Activated CD4-positive, alpha-beta memory T cell treated with anti-CD3 and anti-CD28 coated beads for 36 hours (primary cell): ENCODE results near the gene ZFP1. TPM values are rescaled to one million over a fixed set of nuclear protein-coding genes. Genes with fewer than 3 reads are reported as not detected.
"Not testable (repeated sequence)": the region's sequence is repeated elsewhere in the genome, so short reads cannot be mapped to it uniquely, and the experiment has no call there.

Experiments used
- CTCF ChIA-PET: fragments of 350-600 bp; sonication (Branson Sonifier 250); formaldehyde crosslinking; loops from one replicate; lab custom pipeline; 2021; ENCODE audit warnings: antibody characterized with exemption, inconsistent platforms; lab: Charles Lee
- POLR2A ChIA-PET: fragments of 350-600 bp; sonication (Branson Sonifier 250); formaldehyde crosslinking; loops from one replicate; lab custom pipeline; 2021; ENCODE audit warnings: antibody characterized with exemption; lab: Charles Lee
- DNase-seq: peaks from one replicate; pipeline ENCODE4 v3.0.0-alpha.2; 2020
- H3K27ac Mint-ChIP-seq: one replicate; pipeline ENCODE4 v1.8.0; 2021; ENCODE audit warnings: mixed read lengths
- H3K27me3 Mint-ChIP-seq: one replicate; pipeline ENCODE4 v1.8.0; 2021; ENCODE audit warnings: mixed read lengths
- H3K36me3 Mint-ChIP-seq: one replicate; pipeline ENCODE4 v1.8.0; 2021; ENCODE audit warnings: mixed read lengths
- H3K4me1 Mint-ChIP-seq: one replicate; pipeline ENCODE4 v1.8.0; 2021; ENCODE audit warnings: low read depth, mixed read lengths
- H3K4me3 Mint-ChIP-seq: one replicate; pipeline ENCODE4 v1.8.0; 2021; ENCODE audit warnings: mild to moderate bottlenecking, mixed read lengths
- H3K9me3 Mint-ChIP-seq: one replicate; pipeline ENCODE4 v1.8.0; 2021; ENCODE audit warnings: mixed read lengths
- intact Hi-C: fragments of 100-400 bp; cut with micrococcal nuclease; formaldehyde crosslinking; loops from one replicate; pipeline ENCODE4 v1.15.1; 2023
- total RNA-seq, 2 experiments: library from RNA; stranded (reverse); gene quantifications; one replicate each; pipeline ENCODE4 v1.2.3, GENCODE V29; 2021

Gene ZFP1
- total RNA-seq, 2 experiments from 2014 or later, result 17.2 to 19.4 TPM

DNA sequence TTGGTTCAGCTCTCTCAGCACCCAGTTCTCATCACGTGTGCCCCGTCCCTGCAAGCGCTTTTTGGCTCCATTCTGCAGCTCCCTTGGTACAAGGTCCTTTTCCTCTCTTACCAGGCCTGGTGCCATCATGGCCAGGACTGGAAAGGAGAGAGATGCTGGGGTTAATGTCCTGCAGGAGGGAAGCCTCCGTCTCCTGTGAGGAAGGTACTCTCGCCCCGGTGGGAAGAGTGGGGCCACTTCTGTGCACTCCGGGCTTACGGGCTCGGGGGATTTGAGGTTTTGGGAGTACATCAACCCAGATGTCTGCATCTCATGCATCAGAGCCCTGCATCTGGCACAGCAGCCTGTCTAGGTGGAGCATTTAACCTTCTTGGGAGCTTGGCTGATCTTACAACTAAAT lies 48.5 kb downstream of the ZFP1 start:
- no peaks in the 10 kb centered on the region for H3K9me3 Mint-ChIP-seq

DNA sequence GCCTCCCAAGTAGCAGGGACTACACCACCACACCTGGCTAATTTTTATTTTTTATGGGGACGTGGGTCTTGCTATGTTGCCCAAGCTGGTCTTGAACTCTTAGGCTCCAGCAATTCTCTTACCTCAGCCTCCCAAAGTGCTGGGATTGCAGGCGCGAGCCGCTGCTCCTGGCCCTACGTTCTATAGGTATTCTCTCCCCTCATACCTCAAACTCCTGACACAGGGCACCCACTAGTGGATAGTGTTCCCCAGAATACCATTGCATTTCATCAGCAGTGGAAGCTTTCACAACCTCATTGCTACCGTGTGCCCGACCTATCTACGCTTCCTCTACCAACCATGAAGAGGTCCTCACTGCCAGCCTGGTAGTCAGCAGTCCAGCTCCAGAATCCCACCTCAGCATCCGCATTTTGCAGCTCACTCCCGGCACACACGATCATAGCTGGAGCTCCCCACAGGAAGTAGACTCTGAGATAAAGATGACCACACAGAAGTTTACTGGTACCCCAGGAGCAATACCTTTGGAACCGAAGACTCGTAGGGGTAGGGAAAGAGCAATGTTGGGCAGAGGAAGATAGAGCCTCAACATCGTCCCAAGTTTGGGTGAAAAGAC lies 49.3 kb downstream of the ZFP1 start:
- no peak overlapping the region for H3K4me3 Mint-ChIP-seq
- POLR2A ChIA-PET, result no interaction called here
- no peak for DNase-seq

More for the DNA sequence above, 48.5 kb downstream of the ZFP1 start:
- CTCF ChIA-PET, result interaction anchor here (1.0 to 1.8 kb wide), 2 partner anchors 37 to 189 kb away, joined by 7 to 12 read pairs; no protein-coding TSS in a partner anchor
- peaks cover 13% of the 10 kb centered on the region for H3K27me3 Mint-ChIP-seq
- no peaks in the 10 kb centered on the region for H3K36me3 Mint-ChIP-seq
- POLR2A ChIA-PET, result no interaction called here
- no peak overlapping the region for H3K27ac Mint-ChIP-seq
- H3K4me1 Mint-ChIP-seq, result peaks cover 9% of the 10 kb centered on the region
- no peak for DNase-seq
- H3K4me3 Mint-ChIP-seq, result no peak overlapping the region
- intact Hi-C loops, result no loop called here

DNA sequence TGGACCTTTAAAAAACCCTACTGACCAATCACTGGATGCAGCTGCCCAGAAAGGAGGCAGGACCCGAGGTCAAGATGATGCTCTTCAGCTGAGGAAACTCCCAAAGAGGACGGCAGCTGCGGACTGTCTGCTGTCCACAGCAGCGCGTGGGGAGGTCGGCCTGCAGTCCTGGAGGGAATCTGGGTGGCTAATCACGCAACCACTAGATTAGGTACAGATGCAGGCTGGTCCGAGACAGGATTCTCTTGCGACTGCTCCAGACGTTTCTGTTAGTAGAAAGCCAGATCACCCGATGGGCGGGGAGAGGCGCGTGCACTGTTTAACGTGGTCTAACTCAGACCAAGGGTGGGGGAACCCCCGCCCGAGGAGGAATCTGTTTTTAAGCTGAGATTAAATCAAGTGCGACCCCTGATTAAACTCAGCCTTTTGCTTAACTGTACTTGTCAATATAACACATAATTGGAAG lies 49.8 kb downstream of the ZFP1 start:
- POLR2A ChIA-PET, result no interaction called here
- Mint-ChIP-seq H3K9me3 (no peaks in the 10 kb centered on the region), H3K4me1 (peaks cover 9% of the 10 kb centered on the region), H3K4me3 (no peak overlapping the region), H3K36me3 (no peaks in the 10 kb centered on the region), H3K27me3 (peaks cover 13% of the 10 kb centered on the region), H3K27ac (no peak overlapping the region)
- intact Hi-C loops, result loop anchor here (2.0 kb wide), 1 partner anchor 23 kb away; no protein-coding TSS in a partner anchor
- no peak for DNase-seq
- CTCF ChIA-PET, result interaction anchor here (0.5 to 4.2 kb wide), 18 partner anchors 8 to 1974 kb away, joined by 3 to 56 read pairs (median 10); partner anchors contain the start of genes CTRB1 and WDR59

More for the DNA sequence above, 49.3 kb downstream of the ZFP1 start:
- CTCF ChIA-PET, result interaction anchor here (0.5 to 4.2 kb wide), 11 partner anchors 8 to 1974 kb away, joined by 3 to 32 read pairs (median 10); partner anchors contain the start of gene CTRB1
- peaks cover 9% of the 10 kb centered on the region for H3K4me1 Mint-ChIP-seq
- H3K27ac Mint-ChIP-seq, result no peak overlapping the region
- H3K36me3 Mint-ChIP-seq, result no peaks in the 10 kb centered on the region
- no peaks in the 10 kb centered on the region for H3K9me3 Mint-ChIP-seq
- intact Hi-C loops, result loop anchor here (2.0 kb wide), 1 partner anchor 23 kb away; no protein-coding TSS in a partner anchor
- H3K27me3 Mint-ChIP-seq, result peaks cover 13% of the 10 kb centered on the region

DNA sequence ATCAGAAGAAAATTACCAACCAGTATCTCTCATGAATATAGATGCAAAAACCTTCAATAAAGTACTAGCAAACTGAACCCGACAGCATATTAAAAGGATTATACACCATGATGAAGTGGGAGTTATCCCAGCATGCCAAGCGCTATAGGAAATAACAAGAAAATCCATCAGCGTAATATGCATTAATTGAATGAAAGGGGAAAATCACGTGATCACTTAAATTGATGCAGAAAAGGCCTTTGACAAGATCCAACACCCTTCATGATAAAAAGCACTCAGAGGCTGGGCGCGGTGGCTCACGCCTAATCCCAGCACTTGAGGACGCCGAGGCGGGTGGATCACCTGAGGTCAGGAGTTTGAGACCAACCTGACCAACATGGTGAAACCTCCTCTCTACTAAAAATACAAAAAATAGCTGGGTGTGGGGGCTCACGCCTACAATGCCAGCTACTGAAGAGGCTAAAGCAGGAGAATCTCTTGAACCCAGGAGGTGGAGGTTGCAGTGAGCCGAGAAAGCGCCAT lies 53.8 kb downstream of the ZFP1 start:
- no peak for DNase-seq
- ChIA-PET CTCF (interaction anchor here (1.4 to 3.1 kb wide), 2 partner anchors 32 to 183 kb away, joined by 5 to 45 read pairs; no protein-coding TSS in a partner anchor), POLR2A (no interaction called here)
- intact Hi-C loops, result no loop called here
- Mint-ChIP-seq H3K9me3 (no peaks in the 10 kb centered on the region), H3K4me1 (peaks cover 9% of the 10 kb centered on the region), H3K4me3 (no peak overlapping the region), H3K27me3 (peaks cover 10% of the 10 kb centered on the region), H3K27ac (no peak overlapping the region), H3K36me3 (no peaks in the 10 kb centered on the region)

DNA sequence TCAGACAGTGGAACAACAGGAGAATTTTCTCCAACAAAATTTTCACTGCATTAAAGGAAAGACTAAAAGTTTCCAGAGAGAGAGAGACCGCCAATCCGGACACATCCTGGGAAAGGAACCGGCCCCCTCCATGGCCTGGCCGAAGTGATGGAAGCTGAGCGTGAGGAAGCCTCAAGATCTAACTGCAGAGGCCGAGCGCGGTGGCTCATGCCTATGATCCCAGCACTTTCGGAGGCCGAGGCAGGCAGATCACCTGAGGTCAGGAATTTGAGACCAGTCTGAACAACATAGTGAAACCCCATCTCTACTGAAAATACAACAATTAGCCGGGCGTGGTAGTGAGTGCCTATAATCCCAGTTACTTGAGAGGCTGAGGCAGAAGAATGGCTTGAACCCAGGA lies 54.8 kb downstream of the ZFP1 start:
- intact Hi-C loops, result no loop called here
- H3K36me3 Mint-ChIP-seq, result no peaks in the 10 kb centered on the region
- H3K27me3 Mint-ChIP-seq, result peaks cover 4% of the 10 kb centered on the region
- ChIA-PET CTCF (no interaction called here), POLR2A (no interaction called here)
- H3K27ac Mint-ChIP-seq, result no peak overlapping the region
- no peak for DNase-seq
- peaks cover 9% of the 10 kb centered on the region for H3K4me1 Mint-ChIP-seq
- H3K4me3 Mint-ChIP-seq, result no peak overlapping the region
- H3K9me3 Mint-ChIP-seq, result no peaks in the 10 kb centered on the region

DNA sequence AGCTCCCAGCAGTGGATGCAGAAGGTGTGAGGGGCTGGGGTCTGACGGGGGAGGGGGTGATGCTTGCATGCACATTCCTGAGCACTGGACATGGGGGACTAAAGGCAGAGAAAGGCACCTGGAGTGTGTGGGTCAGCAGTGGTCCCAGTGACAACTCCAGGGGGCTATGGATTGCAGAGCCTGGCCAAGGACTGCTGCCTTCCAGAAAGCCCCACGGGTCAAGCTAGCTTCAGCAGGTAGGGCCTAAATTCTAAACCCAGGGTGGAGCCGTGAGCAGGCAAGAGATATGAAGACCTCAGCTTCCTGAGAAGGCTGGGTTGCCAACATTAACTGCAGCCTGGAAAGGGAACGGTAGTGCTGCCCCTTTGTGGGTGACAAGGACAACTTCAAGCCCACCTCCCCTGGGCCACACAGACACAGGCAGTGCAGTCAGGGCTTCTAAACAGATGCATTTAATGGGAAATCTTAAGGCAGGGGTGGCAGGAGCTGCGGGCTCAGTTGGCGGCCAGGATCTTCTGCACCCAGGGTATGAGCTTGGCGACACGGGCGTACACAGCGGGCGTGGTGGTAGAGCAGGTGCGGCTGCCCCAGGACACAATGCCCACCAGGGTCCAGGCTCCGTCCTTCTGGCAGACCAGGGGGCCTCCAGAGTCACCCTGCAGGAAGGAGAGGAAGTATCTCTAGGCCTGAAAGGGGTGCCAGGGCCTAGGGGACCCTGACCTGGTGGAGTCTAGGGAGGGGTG lies 55.5 kb downstream of the ZFP1 start:
- ChIA-PET POLR2A (no interaction called here), CTCF (no interaction called here)
- Mint-ChIP-seq H3K27ac (no peak overlapping the region), H3K4me3 (no peak overlapping the region), H3K27me3 (no peaks in the 10 kb centered on the region), H3K36me3 (no peaks in the 10 kb centered on the region), H3K4me1 (peaks cover 9% of the 10 kb centered on the region), H3K9me3 (no peaks in the 10 kb centered on the region)
- no peak for DNase-seq
- intact Hi-C loops, result no loop called here

DNA sequence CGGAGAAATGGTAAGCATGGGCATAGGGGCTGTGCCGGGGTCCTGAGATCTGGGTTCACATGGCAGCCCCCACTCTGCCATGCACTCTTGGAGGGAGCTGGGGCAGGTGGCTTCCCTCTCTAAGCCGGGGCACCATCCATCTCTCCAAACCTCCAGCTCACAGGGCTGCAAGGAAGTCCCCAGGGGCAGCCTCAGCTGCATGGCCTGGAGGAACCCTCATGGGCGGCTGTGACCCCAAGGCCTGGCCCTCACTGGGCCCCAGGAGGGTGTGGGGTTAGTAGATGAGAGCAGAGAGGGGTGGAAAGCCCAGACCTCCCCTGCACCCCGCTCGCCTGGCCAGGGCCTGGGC lies 56.1 kb downstream of the ZFP1 start:
- H3K4me3 Mint-ChIP-seq, result no peak overlapping the region

DNA sequence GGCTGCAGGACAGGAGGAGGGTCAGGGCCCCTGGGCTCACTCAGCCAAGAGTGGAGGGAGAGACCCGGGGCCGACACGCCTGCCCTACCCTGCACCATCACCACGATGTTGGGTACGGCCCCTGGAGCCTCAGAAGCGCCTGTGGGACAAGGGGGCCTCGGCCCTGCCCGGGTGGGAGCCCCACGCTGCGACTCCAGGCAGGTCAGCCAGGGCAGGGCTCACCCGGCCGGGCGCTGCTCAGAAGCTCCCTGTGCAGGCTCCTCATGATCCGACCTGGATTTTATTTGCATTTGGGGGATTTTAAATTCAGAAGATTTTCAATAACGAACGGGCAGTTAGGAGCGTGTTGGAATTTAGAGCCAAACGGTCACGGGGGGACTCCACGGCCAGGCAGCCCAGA lies 56.6 kb downstream of the ZFP1 start:
- intact Hi-C loops, H3K4me1 Mint-ChIP-seq, H3K27ac Mint-ChIP-seq, CTCF ChIA-PET, H3K9me3 Mint-ChIP-seq, H3K4me3 Mint-ChIP-seq, H3K27me3 Mint-ChIP-seq, POLR2A ChIA-PET, H3K36me3 Mint-ChIP-seq, DNase-seq: not testable (repeated sequence)

More for the DNA sequence above, 56.1 kb downstream of the ZFP1 start:
- H3K36me3 Mint-ChIP-seq, result no peaks in the 10 kb centered on the region
- DNase-seq, result no peak
- ChIA-PET CTCF (no interaction called here), POLR2A (no interaction called here)
- intact Hi-C loops, result no loop called here
- no peaks in the 10 kb centered on the region for H3K27me3 Mint-ChIP-seq
- H3K27ac Mint-ChIP-seq, result no peak overlapping the region
- H3K9me3 Mint-ChIP-seq, result no peaks in the 10 kb centered on the region
- peaks cover 7% of the 10 kb centered on the region for H3K4me1 Mint-ChIP-seq

DNA sequence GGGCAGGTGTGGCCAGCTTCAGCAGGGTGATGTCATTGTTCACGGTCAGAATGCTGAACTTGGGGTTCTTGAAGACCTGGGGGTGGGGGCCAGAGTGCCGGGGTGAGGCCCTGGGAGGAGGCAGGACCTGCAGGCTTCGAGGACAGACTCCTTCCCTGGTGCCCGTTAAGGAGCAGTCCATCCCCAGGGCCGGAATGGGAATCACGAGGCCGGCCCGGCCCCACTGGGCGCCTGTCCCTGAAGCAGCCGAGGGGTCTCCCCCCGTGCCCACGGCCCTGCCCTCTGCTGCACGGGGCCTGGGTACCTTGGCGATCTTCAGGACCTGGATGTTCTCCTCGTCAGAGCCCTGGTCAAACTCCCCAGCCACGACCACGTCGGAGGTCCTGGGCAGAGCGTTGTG lies 57.1 kb downstream of the ZFP1 start:
- H3K36me3 Mint-ChIP-seq, DNase-seq, H3K27ac Mint-ChIP-seq, POLR2A ChIA-PET, H3K9me3 Mint-ChIP-seq, H3K4me3 Mint-ChIP-seq, CTCF ChIA-PET, intact Hi-C loops, H3K4me1 Mint-ChIP-seq, H3K27me3 Mint-ChIP-seq: not testable (repeated sequence)

DNA sequence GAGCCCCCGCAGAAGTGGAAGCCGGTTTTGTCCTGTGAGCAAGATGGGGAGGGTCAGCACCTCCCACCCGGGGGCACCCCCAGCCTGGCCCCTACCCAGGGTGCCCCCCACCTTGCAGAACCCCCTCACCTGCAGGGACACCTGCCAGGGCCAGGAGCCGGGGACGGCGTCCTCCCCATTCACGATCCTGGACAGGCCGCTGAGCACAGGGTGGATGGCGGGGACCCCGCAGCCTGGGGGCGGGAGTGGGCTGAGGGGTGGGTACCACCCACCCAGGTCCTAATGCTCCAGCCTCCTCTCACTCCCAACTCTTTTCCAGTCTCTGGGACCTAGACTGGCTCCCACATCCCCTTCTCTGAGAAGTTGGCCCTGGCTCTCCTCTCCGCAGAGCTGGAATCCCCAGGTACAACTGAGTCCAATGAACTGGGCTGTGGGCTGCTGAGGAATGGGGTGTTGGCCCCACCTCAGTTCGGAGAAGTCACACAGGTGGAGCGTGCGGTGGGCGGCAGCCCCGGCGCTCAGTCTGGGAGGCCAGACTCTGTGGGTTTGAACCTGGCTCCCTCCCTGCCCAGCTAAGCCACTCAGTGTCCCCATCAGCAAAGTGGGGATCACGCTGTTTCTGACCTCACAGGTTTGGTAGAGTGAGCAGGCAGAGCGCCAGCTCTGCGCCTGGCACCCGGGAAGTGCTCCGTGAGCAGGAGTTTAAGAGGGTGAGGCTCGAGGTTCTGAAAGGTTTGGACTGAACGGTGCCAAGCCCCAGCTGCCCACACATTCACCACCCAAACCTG lies 57.8 kb downstream of the ZFP1 start:
- H3K36me3 Mint-ChIP-seq, H3K27ac Mint-ChIP-seq, H3K27me3 Mint-ChIP-seq, H3K4me1 Mint-ChIP-seq, intact Hi-C loops, H3K9me3 Mint-ChIP-seq, DNase-seq, H3K4me3 Mint-ChIP-seq, POLR2A ChIA-PET, CTCF ChIA-PET: not testable (repeated sequence)

DNA sequence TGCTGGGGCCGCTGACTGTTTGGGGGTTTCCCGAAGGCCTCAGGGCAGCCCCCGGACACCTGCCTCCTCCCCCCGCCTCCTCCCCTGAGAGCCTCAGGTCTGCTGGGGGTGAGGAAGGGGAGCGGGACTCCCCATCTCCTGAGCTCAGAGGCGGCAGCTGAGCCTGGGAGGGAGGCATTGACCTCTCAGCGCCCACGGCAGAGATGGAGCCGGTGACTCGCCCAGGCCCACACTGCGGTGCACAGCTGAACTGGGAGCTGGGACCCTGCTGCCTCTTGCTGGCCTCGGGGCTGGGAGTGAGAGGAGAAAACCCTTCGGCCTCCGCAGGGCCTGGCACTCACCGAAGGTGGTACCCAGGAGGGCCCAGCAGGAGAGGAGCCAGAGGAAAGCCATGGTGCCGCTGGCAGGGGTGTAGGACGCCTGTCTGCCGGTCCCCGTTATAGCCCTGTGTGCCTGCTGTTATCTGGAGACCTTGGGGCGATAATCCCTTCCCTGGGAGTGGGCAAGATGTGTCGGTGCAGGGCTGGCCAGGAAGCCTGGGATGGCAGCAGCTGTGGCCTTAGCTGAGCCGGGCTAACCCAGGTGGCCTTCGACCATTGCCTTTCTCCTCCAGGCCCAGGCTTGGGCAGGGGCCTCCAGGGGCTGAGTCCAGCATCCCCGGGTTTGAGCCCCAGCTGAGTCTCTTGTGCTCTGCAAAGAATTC lies 58.6 kb downstream of the ZFP1 start, which contains the start of gene CTRB2:
CTRB2 (minus strand) TSS at position 413 of the 703 bp plus-strand sequence; CDS start at position 393, 20 bp downstream.
- no peaks in the 10 kb centered on the region for H3K36me3 Mint-ChIP-seq
- ChIA-PET POLR2A (no interaction called here), CTCF (no interaction called here)
- H3K4me3 Mint-ChIP-seq, result no peak within 1 kb of the TSS
- H3K27ac Mint-ChIP-seq, result no peak within 1 kb of the TSS
- intact Hi-C loops, result no loop called here
- no peaks in the 10 kb centered on the region for H3K27me3 Mint-ChIP-seq
- no peaks in the 10 kb centered on the region for H3K4me1 Mint-ChIP-seq
- no peaks in the 10 kb centered on the region for H3K9me3 Mint-ChIP-seq
- DNase-seq, result no peak
